CD4-positive, alpha-beta T cell treated with Interleukin-17A for 4 hours (primary cell): ENCODE data around the gene OR6F1.
"Not testable (repeated sequence)": the region's sequence is repeated elsewhere in the genome, so short reads cannot be mapped to it uniquely, and the experiment has no call there.

ENCODE experiments used
- DNase-seq: peaks from one replicate; pipeline ENCODE4 v3.0.0-alpha.2; 2020; ENCODE audit warnings: mixed read lengths

Gene OR6F1

GRCh38 chr1:247716546-247716945 is at the start of gene OR6F1:
TSS of gene OR6F1 (minus strand) at chr1:247716646. CDS start at chr1:247712755, 3,891 bp downstream.
- DNase-seq = no peak

- DNase-seq = no peak
Measured at GRCh38 chr1:247760456-247760855, 44.0 kb upstream of the OR6F1 start, which contains the start of gene OR1C1. TSS of gene OR1C1 (minus strand) at chr1:247760556. CDS start at chr1:247758406, 2,150 bp downstream.

GRCh38 chr1:247754311-247754710 is 37.9 kb upstream of the OR6F1 start:
- DNase-seq = not testable (repeated sequence)

GRCh38 chr1:247749870-247750269 is 33.4 kb upstream of the OR6F1 start:
- no peak for DNase-seq

GRCh38 chr1:247748041-247748440 is 31.6 kb upstream of the OR6F1 start, which contains the start of gene OR14A2:
TSS of gene OR14A2 (minus strand) at chr1:247748141.
- DNase-seq = no peak

- DNase-seq = no peak
Measured at GRCh38 chr1:247747616-247748015, 31.2 kb upstream of the OR6F1 start.

- no peak for DNase-seq
Measured at GRCh38 chr1:247746391-247746935, 30.0 kb upstream of the OR6F1 start.

GRCh38 chr1:247742215-247742760 is 25.8 kb upstream of the OR6F1 start:
- DNase-seq = not testable (repeated sequence)

GRCh38 chr1:247741756-247742155 is 25.3 kb upstream of the OR6F1 start:
- no peak for DNase-seq

GRCh38 chr1:247740721-247741120 is 24.3 kb upstream of the OR6F1 start:
- no peak for DNase-seq

- no peak for DNase-seq
Measured at GRCh38 chr1:247738315-247738714, 21.9 kb upstream of the OR6F1 start, which contains the start of gene OR14K1. TSS of gene OR14K1 (plus strand) at chr1:247738615. CDS start at chr1:247738615, 0 bp downstream.

GRCh38 chr1:247721222-247721621 is 4.8 kb upstream of the OR6F1 start:
- no peak for DNase-seq

GRCh38 chr1:247713753-247714152 is 2.7 kb downstream of the OR6F1 start:
- no peak for DNase-seq

GRCh38 chr1:247710681-247711080 is 5.8 kb downstream of the OR6F1 start:
- DNase-seq = not testable (repeated sequence)

GRCh38 chr1:247701338-247701737 is 15.1 kb downstream of the OR6F1 start:
- no peak for DNase-seq

GRCh38 chr1:247681288-247681897 is 35.1 kb downstream of the OR6F1 start:
- peak; percentile 10 for DNase-seq

GRCh38 chr1:247680171-247680570 is 36.3 kb downstream of the OR6F1 start:
- no peak for DNase-seq

GRCh38 chr1:247679639-247680038 is 36.8 kb downstream of the OR6F1 start, which contains the start of gene OR13G1:
TSS of gene OR13G1 (minus strand) at chr1:247679739. CDS start at chr1:247673041, 6,698 bp downstream.
- DNase-seq = no peak

- DNase-seq = no peak
Measured at GRCh38 chr1:247669225-247669624, 47.2 kb downstream of the OR6F1 start.
